ENCODE data around the gene SHKBP1.

Gene SHKBP1

DNA sequence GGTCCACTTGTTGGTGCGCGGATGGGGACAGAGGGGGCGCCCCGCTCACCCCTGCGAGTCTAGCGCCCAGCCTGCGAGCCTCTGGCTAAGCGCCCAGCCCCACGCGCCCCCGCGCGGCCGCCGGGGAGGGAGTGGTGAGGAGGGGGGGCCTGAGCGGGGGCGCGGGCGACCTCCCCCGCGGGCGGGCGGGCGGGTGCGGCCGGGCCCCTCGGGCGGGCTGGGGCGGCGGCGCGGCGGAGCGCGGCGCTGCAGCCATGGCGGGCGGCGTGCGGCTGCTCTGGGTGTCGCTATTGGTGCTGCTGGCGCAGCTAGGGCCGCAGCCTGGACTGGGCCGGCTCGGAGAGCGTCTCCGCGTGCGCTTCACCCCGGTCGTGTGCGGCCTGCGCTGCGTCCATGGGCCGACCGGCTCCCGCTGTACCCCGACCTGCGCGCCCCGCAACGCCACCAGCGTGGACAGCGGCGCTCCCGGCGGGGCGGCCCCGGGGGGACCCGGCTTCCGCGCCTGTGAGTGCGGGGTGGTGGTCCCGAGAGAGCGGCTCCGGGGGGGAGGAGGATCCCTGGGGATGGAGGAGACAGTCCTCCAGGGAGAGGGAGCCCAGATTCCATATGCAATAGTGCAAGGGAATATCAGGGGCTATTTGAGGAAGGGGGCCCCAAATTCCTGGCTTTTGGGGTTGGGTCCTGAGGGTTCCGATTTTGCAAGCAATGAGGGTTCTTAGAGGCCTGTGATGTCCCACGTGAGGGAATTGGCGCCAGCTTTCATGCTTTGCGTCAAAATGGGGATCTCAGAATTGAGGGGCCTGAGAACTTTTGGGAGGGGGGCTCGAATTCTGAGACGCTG is 24.7 kb downstream of the SHKBP1 start, which contains the start of gene LTBP4:
Gene LTBP4, plus strand, starts transcription at position 236 of the 841 bp plus-strand sequence. Its CDS starts 19 bp downstream, at position 255.
- DNase-seq = peak in 1 of 2 experiments; percentile 49

- no peak for DNase-seq
Measured at GRCh38 chr19:40603071-40603388, 26.4 kb downstream of the SHKBP1 start.

DNA sequence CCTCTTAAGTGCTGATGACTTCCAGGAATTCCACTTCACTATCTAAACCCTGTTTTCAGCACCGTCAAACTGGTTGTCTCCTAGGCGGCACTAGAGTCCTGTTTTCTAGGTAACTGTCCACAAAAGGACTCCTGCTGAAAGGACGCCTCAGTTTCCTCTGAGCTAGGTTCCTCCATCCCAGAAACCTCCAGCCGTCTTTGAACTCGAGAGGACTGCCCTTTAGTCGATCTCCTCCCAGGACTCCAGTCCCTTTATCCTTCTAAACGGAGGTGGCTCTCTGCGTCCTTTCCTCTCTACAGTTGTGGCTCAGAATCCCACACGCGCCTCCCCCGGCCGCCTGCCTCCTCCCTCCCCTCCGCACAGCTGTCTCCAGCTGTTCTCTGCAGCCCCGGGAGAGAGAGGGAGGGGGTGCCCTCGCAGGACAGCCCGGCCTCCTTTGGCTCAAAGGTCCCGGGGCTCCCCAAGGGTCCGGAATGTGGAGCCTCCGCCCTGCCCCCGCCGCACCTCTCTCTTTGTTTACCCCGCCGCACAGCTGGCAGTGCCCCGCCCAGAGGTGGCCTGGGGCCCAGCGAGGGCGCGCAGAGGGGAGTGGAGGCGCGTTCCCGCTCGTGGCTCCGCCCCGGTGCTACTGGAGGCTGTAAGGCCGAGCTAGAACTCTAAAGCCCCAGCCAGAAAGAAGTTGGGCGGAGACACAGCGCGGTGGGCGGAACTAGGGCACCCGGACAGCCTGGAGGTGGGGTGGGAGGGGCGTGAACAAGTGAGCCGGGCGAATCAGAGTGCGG is 26.9 kb downstream of the SHKBP1 start:
- peak; percentile 99 for DNase-seq

DNA sequence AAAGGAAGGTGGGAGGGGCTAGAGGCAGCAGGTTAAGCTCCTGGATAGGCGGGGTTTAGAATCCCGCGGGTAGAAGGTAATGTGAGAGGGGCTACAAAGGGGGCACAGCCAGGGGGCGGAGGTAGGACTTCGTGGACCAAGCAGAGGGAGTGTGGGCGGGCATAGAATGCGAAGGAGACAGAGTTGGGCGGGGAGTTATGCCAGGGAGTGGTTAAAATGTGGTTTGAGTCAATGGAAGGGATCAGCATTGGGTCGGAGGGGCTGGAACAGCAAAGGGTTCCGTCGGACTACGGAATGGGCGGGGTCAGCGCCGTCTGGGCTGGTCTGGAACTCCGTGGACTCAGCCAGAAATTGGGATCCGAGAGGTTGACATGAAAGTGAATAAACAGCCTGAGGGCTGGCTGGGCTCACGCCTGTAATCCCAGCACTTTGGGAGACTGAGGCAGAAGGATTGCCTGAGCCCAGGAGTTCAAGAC is 27.5 kb downstream of the SHKBP1 start:
- no peak for DNase-seq

- DNase-seq = no peak
Measured at GRCh38 chr19:40604647-40605215, 28.1 kb downstream of the SHKBP1 start.

GRCh38 chr19:40605216-40605971 is 28.7 kb downstream of the SHKBP1 start:
- peak; percentile 80 to 94 for DNase-seq

- DNase-seq = no peak
Measured at GRCh38 chr19:40607311-40608239, 30.9 kb downstream of the SHKBP1 start.

DNA sequence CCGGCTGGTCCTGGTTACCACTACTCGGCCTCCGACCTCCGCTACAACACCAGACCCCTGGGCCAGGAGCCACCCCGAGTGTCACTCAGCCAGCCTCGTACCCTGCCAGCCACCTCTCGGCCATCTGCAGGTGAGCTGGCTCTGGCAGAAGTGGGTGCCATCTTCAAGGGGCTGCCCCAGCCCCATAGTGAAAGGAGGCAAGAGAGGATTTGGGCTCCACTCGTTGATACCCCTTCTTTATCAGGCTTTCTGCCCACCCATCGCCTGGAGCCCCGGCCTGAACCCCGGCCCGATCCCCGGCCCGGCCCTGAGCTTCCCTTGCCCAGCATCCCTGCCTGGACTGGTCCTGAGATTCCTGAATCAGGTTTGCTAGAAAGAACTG is 31.6 kb downstream of the SHKBP1 start:
- no peak for DNase-seq

DNA sequence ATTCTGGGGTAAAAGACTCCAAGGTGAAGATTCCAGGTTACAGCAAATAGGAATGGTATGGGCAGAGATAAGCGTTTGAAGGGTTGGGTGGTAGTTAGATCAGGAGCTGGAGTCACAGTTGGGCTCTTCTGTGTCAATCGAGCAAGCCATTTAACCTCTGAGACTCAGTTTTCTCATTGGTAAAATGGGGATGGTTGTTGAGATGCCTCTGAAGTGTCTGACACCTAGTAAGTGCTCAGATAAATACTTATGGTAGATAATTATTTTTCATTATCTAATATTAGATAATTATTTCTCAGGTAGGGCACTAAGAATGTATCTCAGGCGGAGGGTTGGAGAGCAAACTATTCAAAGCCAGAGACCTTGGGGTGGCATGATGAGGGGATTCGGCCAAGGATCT is 32.3 kb downstream of the SHKBP1 start:
- no peak for DNase-seq

DNA sequence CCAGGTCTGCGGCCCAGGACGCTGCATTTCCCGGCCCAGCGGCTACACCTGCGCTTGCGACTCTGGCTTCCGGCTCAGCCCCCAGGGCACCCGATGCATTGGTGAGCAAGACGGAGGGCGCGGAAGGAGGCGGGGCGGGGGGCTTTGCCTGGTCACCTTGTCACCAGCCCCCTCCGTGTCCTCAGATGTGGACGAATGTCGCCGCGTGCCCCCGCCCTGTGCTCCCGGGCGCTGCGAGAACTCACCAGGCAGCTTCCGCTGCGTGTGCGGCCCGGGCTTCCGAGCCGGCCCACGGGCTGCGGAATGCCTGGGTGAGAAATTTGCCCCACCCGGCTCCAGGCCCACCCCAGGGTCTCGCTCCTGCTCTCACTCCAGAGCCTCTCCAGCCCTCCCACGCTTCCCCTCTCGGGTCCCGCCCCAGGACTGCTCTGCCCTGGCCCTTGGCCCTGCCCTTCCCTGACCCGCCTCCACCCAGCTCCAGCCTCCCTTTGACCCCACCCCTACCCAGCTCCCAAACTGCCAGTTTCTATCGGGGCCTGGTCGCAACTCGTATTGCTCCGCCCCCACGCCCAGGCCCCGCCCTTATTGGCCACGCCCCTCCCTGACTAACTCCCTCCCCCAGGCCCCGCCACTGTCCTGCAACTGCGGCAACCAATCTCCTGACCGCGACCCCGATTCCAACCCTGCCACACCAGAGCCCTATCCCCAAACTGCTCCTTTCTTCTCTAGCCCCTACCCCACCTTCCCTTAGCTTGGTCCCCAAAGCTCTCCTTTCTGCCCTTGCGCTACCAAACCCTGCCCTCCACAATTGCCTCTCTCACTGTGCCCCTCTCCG is 33.1 kb downstream of the SHKBP1 start:
- DNase-seq = peak; percentile 88 to 94

- peak; percentile 73 to 92 for DNase-seq
Measured at GRCh38 chr19:40610396-40611064, 33.9 kb downstream of the SHKBP1 start.

- DNase-seq = peak; percentile 68 to 72
Measured at GRCh38 chr19:40611096-40611495, 34.4 kb downstream of the SHKBP1 start.

DNA sequence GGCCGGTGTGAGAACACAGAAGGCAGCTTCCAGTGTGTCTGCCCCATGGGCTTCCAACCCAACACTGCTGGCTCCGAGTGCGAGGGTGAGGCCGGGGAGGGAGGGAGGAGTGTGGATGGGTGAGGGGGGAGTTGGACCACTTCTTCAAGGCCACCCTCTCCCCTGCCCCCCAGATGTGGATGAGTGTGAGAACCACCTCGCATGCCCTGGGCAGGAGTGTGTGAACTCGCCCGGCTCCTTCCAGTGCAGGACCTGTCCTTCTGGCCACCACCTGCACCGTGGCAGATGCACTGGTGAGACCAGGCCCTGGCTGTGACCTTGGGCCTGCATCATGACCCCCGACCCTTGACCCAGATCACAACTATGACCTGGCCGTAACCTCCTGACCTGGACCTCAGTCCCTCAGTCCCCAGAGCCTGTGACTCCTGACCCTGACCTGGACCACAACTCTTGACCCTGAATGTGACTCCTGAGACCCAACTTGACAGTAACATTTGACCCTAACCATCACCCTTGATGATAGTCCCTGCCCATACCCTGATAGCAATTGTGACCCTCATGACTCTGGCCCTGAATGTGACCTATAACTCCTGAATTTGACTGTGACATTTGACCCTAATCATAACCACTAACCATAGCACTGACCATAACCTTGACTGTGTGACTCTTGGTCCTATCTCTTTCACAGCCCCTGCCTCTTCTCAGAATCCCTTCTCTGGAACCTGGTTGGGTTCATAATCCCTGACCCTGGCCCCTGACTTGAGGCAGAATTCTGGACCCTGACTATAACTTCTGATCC is 35.4 kb downstream of the SHKBP1 start:
- DNase-seq = no peak

- peak in 1 of 2 experiments; percentile 18 for DNase-seq
Measured at GRCh38 chr19:40612831-40613689, 36.4 kb downstream of the SHKBP1 start.

DNA sequence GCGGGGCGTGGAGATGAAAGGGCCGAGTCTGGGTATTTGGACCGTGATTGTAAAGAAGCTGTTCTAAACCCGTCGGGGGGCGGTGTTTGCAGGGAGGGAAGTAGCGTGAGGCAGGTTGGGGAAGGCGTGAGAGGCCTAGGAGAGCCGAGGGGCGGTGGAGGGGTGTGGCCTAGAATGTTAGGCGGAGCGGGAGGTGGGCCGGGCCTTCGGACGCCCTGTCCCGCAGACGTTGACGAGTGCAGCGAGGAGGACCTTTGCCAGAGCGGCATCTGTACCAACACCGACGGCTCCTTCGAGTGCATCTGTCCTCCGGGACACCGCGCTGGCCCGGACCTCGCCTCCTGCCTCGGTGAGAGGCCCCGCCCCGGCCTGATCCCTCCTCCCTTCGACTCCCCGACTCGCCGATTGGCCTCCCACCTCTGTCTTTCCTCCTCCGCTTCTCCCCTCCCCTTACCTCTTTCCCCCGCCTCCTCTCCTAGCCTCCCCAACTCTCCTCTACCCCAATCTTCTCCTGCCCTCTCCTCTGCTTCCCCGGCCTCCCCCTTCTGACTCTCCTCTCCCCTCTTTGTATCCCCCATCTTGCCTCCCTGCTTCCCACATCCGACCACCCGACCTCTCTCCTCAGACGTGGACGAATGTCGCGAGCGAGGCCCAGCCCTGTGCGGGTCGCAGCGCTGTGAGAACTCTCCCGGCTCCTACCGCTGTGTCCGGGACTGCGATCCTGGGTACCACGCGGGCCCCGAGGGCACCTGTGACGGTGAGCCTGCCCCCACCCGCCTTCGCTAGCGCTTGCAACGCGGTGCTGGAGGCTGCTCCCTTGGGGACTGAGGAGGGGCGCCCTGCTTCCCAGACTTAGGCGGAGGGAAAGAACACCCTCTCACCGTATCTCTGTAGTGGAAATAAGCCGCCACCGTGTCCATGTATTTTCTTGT is 37.3 kb downstream of the SHKBP1 start:
- DNase-seq = no peak

- no peak for DNase-seq
Measured at GRCh38 chr19:40614622-40615411, 38.1 kb downstream of the SHKBP1 start.
